GM21423 (cell line): Measurements from ENCODE around the gene REXO1.
"Not testable (repeated sequence)": the region's sequence is repeated elsewhere in the genome, so short reads cannot be mapped to it uniquely, and the experiment has no call there.

Source experiments
- ATAC-seq: cut with Tn5 transposase; IDR thresholded peaks from one replicate; pipeline ENCODE4 v1.9.1; 2021; ENCODE audit warnings: mild to moderate bottlenecking, moderate library complexity; ENCODE audit not compliant: unreplicated experiment

The REXO1 gene

DNA sequence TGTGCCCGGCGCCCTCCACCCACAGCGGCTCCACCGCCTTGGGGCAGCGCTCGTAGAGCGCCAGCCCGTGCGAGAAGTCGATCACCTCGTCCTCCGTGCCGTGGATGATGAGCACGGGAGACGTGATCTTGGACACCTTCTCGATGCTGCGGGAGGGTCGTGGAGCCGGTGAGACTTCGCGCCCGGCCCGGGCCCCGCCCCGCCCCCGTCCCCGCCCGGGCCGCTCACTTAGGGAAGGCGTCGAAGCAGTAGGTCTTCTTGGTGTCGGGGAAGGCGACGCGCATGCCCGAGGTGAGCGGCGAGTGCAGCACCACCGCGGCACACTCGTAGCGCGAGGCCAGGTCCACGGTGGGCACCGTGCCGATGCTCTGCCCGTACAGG lies 29.0 kb upstream of the REXO1 start:
- ATAC-seq = not testable (repeated sequence)

DNA sequence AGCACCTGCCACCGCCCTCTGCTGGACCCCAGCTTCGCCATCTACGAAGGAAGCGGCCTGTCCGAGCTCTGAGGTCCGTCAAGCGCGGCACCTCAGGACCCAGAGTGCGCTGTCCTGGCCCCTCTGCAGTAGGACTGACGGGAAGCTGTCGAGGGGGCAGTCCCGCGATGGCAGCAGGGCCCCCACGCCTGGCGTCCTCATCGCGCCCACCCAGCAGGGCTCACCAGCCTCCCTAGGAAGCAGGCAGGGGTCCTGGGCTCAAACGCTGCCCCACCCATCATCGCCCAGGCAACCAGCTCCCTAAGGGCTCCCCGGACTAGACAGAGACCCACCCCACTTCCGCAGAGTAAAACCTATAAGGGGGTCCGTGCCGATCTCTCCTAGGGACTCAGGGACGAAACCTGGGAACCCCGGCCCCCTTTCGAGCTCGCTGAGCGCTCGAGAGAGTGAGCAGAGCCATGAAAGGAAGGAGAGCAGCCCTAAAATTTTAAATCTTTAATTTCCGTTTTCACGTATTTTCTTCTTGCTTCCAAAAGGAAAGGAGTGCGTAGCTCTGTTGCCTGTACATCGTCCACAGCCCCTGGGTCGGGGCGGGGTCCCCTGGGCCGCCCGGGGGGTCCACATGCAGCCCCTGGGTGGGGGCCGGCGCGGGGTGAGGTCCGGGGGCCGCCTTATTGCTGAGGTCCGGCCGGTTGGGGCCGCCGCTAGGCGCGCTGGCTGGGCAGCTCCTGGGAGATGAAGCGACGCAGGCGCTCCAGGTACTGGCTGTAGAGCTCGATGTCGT lies 28.4 kb upstream of the REXO1 start:
- ATAC-seq = peak; percentile 21

DNA sequence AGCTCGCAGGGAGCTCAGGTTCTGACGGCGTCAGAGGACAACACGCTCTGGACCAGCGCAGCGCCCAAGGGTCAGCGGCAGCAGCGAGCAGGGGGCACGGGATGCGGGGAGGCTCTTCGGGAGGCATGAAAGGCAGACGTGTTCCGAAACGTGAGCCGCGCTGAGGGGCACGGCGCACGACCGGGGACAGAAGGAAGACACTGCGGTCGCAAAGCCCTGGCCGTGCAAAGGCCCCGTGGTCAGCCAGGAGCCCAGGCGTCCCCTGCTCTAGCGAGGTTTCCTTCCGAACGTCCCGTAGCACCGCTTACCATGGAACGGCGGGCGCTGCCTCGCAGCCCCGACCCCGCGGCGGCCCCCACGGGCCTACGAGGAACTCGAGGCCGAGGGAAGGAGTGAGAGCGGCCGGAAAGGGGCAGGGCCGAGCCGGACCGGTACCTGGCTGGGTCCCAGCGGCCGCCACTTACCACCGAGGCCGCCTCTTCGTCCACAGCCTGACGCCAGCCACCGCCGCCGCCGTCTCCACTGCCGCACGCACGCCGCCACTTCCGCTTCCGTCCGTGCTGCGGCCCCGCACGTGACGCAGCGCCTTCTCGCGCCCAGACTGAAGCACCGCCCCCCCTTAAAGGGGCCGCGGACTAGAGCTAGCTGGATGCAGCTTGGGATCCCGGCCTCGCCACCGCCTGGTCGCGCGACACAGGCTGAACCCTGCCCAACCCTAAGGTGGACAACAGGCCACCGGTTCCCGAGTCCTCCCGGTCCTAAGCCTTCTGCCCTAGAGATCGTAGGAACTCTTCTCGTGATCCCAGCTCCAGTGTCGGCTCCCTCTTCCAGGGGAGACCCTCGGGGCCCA lies 27.6 kb upstream of the REXO1 start:
- ATAC-seq = peak; percentile 89

DNA sequence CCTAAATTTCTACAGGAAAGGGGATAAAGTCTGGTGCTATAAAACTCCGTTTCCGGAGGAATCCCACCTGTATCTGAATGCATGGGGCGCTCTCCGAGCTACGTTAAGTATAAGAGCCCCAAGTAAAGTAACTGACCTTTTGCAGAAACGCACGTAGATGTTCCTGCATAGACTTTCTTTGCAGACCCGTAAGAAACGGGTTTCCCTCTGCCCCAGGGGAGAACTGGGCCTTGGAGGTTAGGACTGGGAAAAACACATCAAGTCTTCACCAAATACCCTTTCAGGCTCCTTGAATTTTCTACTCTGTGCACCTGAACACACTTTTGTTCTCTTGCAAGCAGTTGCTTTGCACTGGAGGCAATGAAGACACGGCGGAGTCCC lies 27.0 kb upstream of the REXO1 start:
- peak; percentile 5 for ATAC-seq

DNA sequence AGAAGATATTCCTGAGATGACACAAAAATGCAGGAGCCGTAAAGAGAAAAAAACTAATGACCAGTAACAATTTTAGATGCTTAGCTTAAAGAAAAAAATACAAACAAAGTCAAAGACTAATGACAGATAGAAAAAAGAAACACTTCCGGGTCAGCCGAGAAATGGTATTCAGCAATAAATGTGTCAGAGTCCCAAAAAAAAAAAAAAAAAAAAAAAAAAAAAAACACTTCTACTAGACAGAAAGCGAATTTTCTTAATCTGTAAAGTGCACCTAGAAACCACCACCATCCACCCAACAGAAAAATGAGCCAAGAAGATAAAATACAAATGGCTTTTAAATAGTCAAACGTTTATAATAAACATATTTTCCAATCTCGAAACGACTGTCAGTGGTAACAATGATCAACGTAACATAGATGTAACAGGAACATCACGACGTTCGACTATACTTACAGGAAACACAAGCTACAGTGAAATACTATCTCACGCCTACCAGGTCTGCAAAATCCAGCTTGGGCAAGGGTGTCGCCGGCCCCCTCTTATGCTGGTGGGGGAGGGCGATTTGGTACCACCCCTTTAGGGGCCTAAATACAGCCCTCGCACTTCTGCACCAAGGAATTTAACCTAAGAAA lies 26.4 kb upstream of the REXO1 start:
- ATAC-seq = no peak

DNA sequence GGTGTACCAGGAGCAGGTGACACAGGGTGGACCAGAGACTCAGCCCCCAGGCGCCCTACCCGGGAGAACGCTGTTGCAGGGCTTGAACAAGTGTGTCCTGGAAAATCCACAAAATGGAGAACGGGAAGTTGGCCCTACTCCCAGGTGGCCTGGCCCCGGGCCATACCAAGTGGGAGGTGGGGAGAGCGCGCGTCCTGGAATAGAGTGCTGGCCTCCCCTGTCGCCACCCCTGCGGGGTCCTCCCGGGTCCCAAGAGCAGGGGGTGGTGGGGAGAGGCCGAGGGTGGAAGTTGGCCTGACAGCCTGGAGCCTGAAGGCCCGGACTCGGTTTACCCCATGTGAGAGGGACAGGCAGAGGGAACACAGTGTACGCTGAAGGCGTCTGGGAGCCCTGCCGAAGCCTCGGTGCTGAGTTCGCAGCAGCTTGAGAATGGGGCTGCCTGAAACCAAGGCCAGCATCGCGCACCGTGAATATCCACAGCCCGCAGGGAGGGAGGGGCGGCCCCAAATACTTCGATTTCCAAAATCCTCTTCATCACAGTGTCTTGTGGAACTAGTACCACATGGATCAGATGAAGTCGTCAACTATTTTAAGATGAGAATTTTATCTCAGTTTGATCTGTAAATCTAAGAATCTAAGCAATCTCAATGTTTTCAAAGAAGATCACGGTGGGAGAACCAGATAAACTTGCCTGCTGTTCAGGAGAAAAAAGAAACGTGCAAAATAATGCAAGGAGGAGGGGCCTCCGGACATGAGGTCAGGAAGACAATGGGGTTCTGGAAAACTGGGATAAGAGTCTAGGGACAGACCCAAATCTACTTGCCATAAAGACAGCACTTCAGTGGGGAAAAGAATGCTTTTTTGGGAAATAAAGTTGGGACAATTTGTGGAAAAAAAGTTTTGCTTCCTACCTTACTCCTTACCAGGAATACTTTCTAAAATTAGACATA lies 25.5 kb upstream of the REXO1 start:
- ATAC-seq = no peak

DNA sequence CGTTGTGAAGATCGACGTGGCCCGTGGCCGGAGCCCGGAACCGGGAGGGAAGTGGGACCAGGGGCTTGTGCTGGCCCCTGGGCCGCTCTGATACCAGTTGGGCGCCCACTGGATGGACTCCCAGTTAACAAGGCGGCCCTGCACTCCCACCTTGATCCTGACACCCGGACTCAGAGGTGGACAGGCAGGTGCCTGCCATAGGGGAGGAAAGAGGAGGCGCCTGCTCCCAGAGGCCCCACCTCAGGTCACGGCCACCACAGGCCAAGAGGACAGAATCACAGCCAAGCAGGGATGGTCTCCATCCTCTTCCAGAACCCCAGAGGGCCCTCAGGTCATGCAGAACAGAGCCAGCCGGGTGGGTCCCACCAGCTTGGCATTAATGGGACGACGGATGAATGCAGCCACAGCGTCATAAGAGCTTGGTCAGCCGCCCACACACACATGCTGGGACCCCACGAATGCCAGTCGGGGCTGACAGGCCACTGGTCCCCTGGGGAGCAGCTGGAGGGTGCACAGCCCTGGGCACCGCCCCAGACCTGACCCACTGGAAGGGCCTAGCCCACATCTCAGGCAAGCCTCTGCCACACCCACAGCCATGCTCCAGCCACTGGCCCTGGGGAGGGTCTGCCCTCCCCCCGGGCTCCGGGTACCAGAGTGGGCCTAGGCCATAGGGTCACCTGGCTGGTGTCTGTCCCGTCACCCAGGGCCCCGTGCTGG lies 24.7 kb upstream of the REXO1 start:
- ATAC-seq = no peak

DNA sequence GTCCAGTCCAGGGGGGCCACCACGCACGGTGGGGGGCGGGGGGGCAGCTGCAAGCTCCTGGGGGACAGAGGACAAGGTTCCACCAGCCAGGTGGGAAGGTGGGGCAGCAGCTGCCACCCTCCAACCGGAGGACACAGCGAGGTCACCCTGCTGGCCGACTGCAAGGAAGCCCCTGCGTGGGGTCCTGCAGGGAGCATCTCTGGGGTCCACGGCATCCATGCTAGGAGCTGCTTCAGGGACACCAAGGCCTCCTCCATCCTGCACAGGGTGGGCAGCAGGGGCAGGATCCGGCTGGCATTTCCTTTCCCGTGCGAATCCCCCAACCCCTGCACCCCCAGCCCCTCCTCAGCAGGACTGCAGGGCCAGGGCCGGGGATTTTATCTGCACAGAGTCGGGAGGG lies 23.3 kb upstream of the REXO1 start:
- ATAC-seq = no peak

DNA sequence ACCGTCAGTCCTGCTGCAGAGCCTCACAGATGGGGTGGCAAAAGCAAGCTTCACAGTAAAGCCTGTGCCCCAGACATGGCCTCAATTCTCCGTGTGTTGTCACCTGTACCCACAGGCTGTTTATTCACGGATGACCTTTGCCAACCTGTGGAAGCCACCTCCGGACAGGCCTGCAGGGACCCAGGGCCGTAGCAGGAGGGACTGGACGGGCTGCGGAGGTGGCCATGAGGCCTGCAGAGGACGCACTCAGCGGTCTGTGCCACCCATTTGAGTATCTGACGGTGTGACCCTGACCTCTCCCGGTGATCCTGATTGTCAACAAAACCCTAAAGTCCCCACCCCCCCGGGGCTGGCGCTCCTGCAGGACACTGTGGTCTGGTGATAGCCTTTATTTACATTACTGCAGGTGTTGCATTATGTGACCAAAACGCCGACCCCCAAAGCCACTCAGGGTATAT lies 22.9 kb upstream of the REXO1 start:
- ATAC-seq = no peak

DNA sequence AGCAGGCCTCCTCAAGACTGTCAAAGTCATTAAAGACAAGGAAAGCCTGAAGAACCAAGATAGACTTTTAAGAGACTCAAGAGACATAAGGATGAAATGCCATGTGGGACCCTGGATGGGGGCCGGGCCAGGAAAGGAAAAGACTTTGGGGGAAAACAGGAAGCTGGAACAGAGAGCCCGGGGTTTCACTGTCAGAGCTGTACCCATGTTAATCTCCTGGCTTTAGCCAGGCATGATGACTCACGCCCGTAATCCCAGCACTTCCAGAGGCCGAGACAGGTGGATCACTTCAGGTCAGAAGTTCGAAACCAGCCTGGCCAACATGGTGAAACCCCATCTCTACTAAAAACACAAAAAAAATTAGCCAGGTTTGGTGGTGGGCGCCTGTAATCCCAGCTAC lies 20.7 kb upstream of the REXO1 start:
- no peak for ATAC-seq

DNA sequence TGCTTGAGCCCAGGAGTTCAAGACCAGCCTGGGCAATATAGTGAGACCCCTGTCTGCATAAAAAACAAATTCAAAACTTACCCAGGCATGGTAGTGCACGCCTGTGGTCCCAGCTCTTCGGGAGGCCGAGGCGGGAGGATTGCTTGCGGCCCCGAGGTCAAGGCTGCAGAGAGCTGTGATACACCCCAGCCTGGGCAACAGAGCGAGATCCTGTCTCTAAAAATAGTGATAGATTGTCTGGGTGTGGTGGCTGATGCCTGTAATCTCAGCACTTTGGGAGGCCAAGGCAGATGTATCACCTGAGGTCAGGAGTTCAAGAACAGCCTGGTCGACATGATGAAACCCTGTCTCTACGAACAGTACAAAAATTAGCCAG lies 19.1 kb upstream of the REXO1 start:
- no peak for ATAC-seq

DNA sequence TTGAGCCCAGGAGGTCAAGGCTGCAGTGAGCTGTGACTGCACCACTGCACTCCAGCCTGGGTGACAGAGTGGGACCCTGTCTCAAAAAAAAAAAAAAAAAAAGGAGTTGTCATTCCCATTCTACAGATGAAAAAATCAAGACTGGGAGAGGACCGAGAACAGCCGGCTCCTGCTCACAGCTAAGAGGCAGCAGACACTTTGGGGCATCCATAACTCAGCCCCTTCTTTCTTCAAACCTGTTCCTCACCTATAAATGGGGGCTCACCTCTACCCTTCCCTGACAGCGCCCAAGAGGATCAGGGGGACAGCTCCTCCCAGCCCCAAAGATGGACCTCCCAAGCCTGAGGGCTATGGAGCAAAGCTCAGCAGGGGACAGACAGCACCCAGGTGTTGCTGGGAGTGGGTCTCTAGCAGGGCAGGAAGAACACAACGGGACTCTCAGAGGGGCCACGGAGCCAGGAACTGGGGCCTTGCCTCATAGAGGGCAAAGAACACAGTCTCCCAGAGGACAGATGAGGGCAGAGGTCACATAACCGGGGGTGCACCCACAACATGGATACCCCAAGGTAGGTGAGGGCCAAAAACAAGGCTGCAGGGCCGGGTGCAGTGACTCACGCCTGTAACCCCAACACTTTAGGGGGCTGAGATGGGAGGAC lies 18.5 kb upstream of the REXO1 start:
- ATAC-seq = no peak

DNA sequence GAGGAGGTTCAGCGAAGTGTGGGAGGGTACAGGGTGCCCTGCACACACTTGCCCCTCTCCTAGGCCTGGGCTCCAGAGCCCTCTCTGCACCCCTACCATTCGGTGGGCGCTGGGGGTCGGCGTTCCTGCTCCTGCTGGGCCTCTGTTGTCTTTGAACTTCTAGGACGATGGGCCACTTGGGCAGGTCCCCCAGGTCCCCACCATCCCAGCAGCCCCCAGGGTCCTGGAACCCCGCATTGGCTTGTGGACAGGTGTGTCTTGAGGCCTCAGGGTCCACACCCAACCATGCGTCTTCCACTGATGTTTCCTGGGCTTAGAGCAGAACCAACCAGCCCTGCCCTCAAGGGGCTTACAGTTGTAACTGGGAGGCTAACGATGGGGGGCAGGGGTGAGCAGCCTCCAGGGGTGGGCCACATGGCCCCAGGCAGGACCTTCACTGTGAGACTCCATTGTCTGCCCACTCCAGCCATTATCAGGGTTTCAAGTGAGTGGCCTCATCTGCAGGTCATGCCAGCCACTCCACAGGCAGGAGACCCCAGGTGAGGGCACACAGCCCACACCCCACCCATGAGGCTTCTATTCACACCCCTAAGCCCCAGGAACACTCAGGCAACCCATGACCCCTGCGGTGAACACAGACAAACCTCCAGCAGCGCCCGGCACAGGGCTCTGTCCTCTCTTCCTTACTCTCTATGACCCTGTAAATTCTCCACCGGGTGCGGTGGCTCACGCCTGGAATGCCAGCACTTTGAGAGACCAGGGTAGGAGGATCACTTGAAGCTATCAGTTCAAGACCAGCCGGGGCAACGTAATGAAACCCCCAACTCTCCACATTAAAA lies 17.1 kb upstream of the REXO1 start:
- no peak for ATAC-seq

DNA sequence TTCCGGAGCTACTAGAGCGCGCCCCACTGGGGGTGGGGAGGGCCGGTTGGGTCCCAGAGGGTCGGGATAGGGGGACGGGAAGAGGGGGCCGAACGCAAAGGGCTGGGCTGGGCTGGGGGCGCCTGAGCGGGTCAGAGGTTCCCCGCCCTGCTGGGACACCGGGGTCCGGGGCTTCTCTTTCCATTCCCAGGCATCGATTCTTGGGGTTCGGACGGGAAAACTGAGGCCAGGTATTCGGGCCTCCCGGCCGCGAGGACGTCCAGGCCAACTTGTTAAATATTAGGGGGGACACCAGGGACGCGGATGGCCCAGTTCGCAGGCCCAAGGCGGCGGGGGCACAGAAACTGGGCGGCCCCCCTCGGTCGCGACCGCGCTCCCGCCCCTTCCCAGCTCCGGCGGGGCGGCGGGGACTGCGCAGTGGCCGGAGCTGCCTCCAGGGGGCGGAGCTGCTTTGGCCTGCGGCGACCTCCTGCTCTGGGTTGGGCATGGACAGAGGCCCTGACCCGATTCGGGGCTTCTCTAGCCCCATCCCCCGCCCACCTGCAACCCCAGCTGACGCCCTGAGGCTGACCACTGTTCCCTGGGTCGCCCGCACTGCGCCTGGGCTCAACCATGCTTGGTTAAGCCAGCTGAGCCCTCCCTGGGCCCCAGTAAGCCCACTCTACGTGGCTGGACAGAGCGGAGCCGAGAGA lies 16.3 kb upstream of the REXO1 start:
- peak; percentile 28 for ATAC-seq

DNA sequence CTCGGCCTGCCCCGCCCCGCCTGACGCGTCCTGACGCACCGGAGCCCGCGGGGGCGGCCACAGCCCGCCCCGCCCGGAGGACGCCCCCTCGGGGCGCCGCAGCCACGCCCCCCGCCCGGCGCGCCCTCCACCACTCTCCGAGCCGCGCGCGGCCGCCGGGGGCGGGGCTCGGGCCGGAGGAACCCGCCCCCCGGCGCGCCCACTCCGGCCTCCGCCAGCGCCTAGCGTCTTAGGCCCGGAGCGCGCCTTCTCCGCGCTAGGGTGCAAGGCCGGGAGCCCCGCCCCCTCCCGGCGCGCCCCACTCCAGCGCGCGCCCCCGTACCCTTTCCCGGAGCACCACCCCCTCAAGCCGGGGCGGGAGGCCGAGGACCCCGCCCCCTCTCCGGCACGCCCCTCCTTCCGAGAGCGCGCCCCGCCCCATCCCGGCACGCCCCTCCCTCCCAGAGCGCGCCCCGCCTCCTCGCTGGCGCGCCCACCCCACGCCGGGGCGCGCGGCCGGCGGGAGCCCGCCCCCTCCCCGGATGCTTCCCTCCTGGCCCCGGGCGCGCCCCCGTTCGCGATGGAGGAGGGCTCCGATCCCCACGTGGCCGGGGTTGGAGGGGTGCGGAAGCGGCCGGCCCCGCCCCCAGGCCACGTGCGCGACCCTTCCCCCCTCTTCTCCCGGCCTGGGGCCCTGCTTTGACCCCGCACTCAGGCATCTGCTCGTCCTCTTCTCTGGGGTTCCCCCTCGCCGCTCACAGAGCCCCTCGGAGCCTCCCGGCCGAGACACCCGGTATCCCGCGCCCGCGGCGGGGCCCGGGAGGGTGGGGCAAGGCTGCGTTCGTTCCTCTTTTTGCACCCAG lies 15.6 kb upstream of the REXO1 start:
- ATAC-seq = peak; percentile 48

DNA sequence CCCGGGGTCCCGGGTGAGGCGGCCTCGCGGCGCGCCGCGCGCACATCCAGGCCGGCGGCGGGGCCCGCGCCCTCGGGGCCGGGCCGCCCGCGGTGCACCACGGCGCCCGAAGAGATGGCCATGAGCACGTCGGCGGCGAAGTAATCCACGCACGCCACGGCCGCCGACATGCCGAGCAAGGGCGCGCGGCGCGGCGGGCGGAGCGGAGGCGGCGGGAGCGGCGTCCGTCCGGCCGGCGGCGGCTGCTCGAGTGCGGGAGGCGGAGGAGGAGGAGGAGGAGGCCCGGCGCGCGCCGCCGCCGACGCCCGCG lies 15.0 kb upstream of the REXO1 start, which contains the start of gene KLF16:
TSS of gene KLF16 (minus strand) at position 252 of the 310 bp plus-strand sequence. CDS start at position 170, 82 bp downstream.
- no peak for ATAC-seq
